Testis (tissue), 5 donors: ENCODE data around the gene DEFB126. TPM values are rescaled to one million over a fixed set of nuclear protein-coding genes. Genes with fewer than 3 reads are reported as not detected.
"Not testable (repeated sequence)": the region's sequence is repeated elsewhere in the genome, so short reads cannot be mapped to it uniquely, and the experiment has no call there.

Source experiments
- DNase-seq: peaks from one replicate; pipeline ENCODE4 v3.0.0-alpha.2; 2019
- H3K27ac ChIP-seq, 2 donors: fragments of 200-600 bp; sonication (generic); one replicate each; pipeline ENCODE4 v1.5.1; 2019
- H3K27me3 ChIP-seq: fragments of 200-600 bp; sonication (generic); one replicate; pipeline ENCODE4 v1.5.1; 2019
- H3K36me3 ChIP-seq: fragments of 200-600 bp; sonication (generic); one replicate; pipeline ENCODE4 v1.5.1; 2017; ENCODE audit warnings: low read depth; ENCODE audit errors: missing control alignments
- H3K4me1 ChIP-seq: fragments of 200-600 bp; sonication (generic); one replicate; pipeline ENCODE4 v1.5.1; 2019
- H3K4me3 ChIP-seq, 2 donors: fragments of 200-600 bp; sonication (generic); one replicate each; pipeline ENCODE4 v1.5.1; 2017 to 2019
- H3K9me3 ChIP-seq: fragments of 200-600 bp; sonication (generic); one replicate; pipeline ENCODE4 v1.5.1; 2017
- CTCF ChIP-seq, 3 experiments: fragments of 450-650 bp in 2 of 3; fragments of 200-600 bp in 1 of 3; sonication (generic) in 1 of 3; IDR thresholded peaks; one replicate each; pipeline ENCODE4 v1.5.1; 2016 to 2019; ENCODE audit warnings: antibody characterized with exemption in 3 of 3, mild to moderate bottlenecking in 2 of 3, moderate library complexity in 1 of 3
- POLR2A ChIP-seq: fragments of 450-650 bp; IDR thresholded peaks from one replicate; pipeline ENCODE4 v1.6.1; 2017; ENCODE audit warnings: antibody characterized with exemption, mild to moderate bottlenecking, moderate library complexity
- WGBS, 2 donors: methylation state at CpG; one replicate each; pipeline ENCODE4 v1.1.5; 2018; 5-methylcytosine and 5-hydroxymethylcytosine counted together
- intact Hi-C: fragments of 100-400 bp; cut with DNase I; formaldehyde crosslinking; loops from one replicate; pipeline ENCODE4 v1.15.1; 2023; ENCODE audit warnings: low total_unique reads
- long read RNA-seq, 2 donors: transcript quantifications; one replicate each; lab custom pipeline, GENCODE V29; 2026
- polyA plus RNA-seq: library from polyadenylated mRNA; stranded (reverse); fragments of 350-450 nt; fragmentation: Illumina TruSeq; extraction: RNeasy Lipid Tissue Mini Kit (QIAGEN cat#74804); gene quantifications from one replicate; pipeline ENCODE4 v1.2.3, GENCODE V29; 2014; ENCODE audit warnings: low read depth, low replicate concordance; ENCODE audit not compliant: insufficient read depth
- total RNA-seq, 2 donors: library from RNA; depleted of rRNA; stranded (reverse); fragments of >200 nt; gene quantifications; one replicate each; pipeline ENCODE4 v1.2.3, GENCODE V29; 2016

Gene DEFB126
- total RNA-seq (not detected), polyA plus RNA-seq (not detected)
- long read RNA-seq, donor 1: 0 reads
- long read RNA-seq, donor 2: 0 reads

GRCh38 chr20:142290-142689 is at the start of gene DEFB126:
TSS of gene DEFB126 (plus strand) at chr20:142590. CDS start at chr20:142629, 39 bp downstream.
- no peak for TF ChIP-seq POLR2A
- no peak for TF ChIP-seq CTCF (IDR thresholded peaks at IDR 0.05)
- 38 to 61% methylated on average over 1 of the region's 1 CpG for WGBS, 2 donors

GRCh38 chr20:93641-94040 is 48.7 kb upstream of the DEFB126 start:
- Histone ChIP-seq H3K27ac (no peak overlapping the region), H3K36me3 (no peaks in the 10 kb centered on the region), H3K4me3 (no peak overlapping the region), H3K9me3 (no peaks in the 10 kb centered on the region), H3K27me3 (no peaks in the 10 kb centered on the region), H3K4me1 (no peaks in the 10 kb centered on the region)
- TF ChIP-seq CTCF (IDR thresholded peaks at IDR 0.05): no peak
- TF ChIP-seq POLR2A: no peak
- intact Hi-C loops: no loop called here
- DNase-seq: no peak

More at GRCh38 chr20:142290-142689, at the start of gene DEFB126:
- H3K27me3 ChIP-seq: no peaks in the 10 kb centered on the region
- no peaks in the 10 kb centered on the region for H3K4me1 ChIP-seq
- no peak within 1 kb of the TSS for H3K27ac ChIP-seq
- H3K9me3 ChIP-seq: no peaks in the 10 kb centered on the region
- no peak for DNase-seq
- no peaks in the 10 kb centered on the region for H3K36me3 ChIP-seq
- no peak within 1 kb of the TSS for H3K4me3 ChIP-seq
- intact Hi-C loops: no loop called here

GRCh38 chr20:95215-95614 is 47.2 kb upstream of the DEFB126 start:
- no peak for DNase-seq
- H3K4me3 ChIP-seq: no peak overlapping the region
- intact Hi-C loops: no loop called here
- 75 to 81% methylated on average over 4 of the region's 4 CpGs for WGBS, 2 donors
- no peak overlapping the region for H3K27ac ChIP-seq
- TF ChIP-seq POLR2A: no peak
- TF ChIP-seq CTCF (IDR thresholded peaks at IDR 0.05): no peak
- H3K36me3 ChIP-seq: no peaks in the 10 kb centered on the region
- H3K27me3 ChIP-seq: no peaks in the 10 kb centered on the region
- no peaks in the 10 kb centered on the region for H3K4me1 ChIP-seq
- no peaks in the 10 kb centered on the region for H3K9me3 ChIP-seq

GRCh38 chr20:97691-98090 is 44.7 kb upstream of the DEFB126 start:
- H3K9me3 ChIP-seq, H3K36me3 ChIP-seq, H3K4me3 ChIP-seq, DNase-seq, intact Hi-C loops, H3K4me1 ChIP-seq, H3K27ac ChIP-seq, H3K27me3 ChIP-seq: not testable (repeated sequence)
- WGBS, 2 donors: 80 to 81% methylated on average over 5 of the region's 5 CpGs

GRCh38 chr20:101975-102374 is 40.4 kb upstream of the DEFB126 start:
- Histone ChIP-seq H3K9me3 (no peaks in the 10 kb centered on the region), H3K27ac (no peak overlapping the region), H3K27me3 (no peaks in the 10 kb centered on the region), H3K36me3 (no peaks in the 10 kb centered on the region), H3K4me3 (no peak overlapping the region), H3K4me1 (no peaks in the 10 kb centered on the region)
- no peak for DNase-seq
- TF ChIP-seq POLR2A (no peak), CTCF (IDR thresholded peaks at IDR 0.05) (no peak)
- intact Hi-C loops: no loop called here
